ENCODE data around the gene STARD3. TPM values are rescaled to one million over a fixed set of nuclear protein-coding genes. Genes with fewer than 3 reads are reported as not detected.

STARD3 gene
- total RNA-seq, 1 experiment from 2014 or later: 42.9 TPM

DNA sequence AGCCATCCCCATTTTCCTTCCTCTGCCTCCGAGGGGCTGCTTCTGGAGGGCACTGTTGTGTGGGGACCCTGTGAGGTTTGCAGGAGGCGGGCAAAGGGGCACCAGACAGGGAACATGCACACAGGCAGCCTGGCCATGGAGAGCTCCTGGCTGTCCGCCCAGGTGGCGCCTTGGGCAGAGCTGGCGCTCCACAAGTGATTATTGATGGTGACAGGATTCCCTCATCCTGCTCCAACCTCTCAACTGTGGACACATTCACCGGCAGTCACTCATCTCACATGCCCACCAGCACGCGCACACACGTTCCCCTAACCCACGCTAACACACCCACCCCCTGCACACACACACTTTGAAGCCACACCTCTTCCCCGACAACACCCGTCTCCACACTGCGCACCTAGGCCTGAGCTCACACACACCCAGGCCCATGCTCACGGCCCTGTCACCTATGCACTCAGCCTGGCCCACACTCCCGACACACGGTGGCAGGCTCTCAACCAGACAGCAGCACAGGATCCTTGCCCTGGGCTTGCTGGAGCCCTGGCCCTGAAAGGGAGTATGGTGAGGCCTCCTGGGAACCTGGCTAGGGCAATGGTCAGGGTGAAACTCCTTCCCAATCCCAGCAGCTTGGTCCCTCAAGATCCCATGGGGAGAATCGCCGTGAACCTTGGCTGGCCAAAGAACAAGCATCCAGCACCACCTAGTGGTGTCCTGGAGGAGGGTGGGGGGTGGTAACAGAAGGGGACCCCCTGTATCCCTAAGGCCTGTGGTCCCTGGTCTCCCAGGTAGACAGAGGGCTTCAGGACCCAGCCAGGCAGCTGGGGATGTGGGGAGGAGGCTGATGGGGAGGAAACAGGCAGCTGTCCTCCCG, 34.9 kb downstream of the STARD3 start:
- peak; percentile 53 for DNase-seq (ENCODE audit: low spot score)

GRCh38 chr17:39672522-39673334, 35.8 kb downstream of the STARD3 start:
- no peak for DNase-seq (ENCODE audit: low spot score)

GRCh38 chr17:39673335-39674081, 36.6 kb downstream of the STARD3 start:
- DNase-seq (ENCODE audit: low spot score): no peak

DNA sequence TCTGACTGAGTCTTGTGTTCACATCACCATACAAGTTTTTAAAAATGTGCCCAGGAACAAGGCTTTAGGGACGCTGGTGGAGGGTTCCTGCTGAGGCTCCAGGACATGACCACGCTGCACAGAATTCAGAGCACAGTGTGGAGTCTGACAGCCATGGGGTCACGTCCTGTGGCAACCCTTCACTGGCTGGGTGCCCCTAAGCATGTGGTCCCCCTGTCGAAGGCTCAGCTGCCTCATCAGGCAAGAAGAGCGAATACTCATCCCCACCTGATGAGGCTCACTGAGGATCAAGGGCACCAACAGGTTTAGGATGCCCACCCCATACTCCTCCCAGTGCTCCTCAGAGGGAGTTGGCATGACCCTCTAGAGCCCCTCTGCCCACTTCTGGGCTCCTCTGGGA, 37.2 kb downstream of the STARD3 start:
- no peak for DNase-seq (ENCODE audit: low spot score)

DNA sequence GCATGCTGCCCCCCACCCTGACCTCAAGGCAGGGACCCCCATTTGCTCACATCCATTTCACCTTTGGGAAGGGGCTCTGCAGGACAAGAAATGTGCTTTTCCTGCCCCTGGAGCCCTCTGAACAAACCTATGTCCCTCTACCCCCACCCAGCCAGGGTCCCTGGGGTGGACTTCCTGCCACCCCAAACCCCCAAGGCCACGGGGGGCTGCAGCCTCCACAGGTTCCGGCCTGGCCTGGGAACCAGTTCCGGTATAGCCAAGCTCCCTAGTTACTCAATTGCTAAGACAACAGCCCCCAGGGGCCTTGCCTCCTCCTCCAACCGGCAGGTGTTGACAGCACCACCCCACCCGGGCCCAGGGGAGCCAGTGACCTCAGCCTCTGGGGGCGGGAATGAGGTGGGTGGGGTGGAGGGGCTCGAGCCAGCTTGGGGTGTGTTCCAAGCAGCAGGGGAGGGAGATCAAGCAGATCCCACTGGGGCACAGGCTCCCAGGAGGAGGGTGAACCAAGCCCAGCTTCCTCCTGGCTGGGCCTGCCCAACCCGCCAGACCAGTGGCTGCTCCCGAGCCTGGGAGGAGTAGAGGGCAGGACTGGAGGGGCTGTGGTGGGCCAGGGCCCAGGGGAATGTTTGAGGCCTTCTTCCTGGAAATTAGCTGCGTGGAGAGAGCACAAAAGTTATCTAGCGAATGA, 37.9 kb downstream of the STARD3 start:
- DNase-seq (ENCODE audit: low spot score): no peak

- DNase-seq (ENCODE audit: low spot score): no peak
These were observed 38.6 kb downstream of the STARD3 start for GRCh38 chr17:39675390-39676082.

GRCh38 chr17:39676198-39676819, 39.4 kb downstream of the STARD3 start:
- DNase-seq (ENCODE audit: low spot score): peak; percentile 53

DNA sequence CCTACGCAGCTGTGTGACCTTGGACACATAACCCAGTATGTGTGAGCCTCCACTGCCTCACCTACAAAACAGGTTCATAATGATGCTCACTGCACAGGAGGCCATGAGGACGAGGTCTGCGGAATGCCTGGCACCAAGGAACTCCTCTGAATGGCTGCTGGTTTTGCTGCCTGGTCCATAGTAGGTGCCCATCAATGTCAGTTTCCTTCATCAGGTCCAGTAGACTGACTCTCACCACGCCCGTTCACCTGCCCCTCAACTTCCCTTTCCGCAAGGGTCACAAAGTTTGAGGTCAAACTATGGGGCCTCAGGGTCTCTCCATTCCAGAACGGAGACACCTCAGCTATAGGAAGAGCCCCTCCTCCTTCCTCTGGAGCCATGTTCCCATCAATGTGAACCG, 40.1 kb downstream of the STARD3 start:
- DNase-seq (ENCODE audit: low spot score): no peak

- DNase-seq (ENCODE audit: low spot score): no peak
These were observed 40.8 kb downstream of the STARD3 start for GRCh38 chr17:39677542-39678339.

- DNase-seq (ENCODE audit: low spot score): no peak
These were observed 41.6 kb downstream of the STARD3 start for GRCh38 chr17:39678340-39679116.

GRCh38 chr17:39679521-39680192, 42.7 kb downstream of the STARD3 start:
- DNase-seq (ENCODE audit: low spot score): no peak

- no peak for DNase-seq (ENCODE audit: low spot score)
These were observed 46.5 kb downstream of the STARD3 start for GRCh38 chr17:39683295-39683939.

DNA sequence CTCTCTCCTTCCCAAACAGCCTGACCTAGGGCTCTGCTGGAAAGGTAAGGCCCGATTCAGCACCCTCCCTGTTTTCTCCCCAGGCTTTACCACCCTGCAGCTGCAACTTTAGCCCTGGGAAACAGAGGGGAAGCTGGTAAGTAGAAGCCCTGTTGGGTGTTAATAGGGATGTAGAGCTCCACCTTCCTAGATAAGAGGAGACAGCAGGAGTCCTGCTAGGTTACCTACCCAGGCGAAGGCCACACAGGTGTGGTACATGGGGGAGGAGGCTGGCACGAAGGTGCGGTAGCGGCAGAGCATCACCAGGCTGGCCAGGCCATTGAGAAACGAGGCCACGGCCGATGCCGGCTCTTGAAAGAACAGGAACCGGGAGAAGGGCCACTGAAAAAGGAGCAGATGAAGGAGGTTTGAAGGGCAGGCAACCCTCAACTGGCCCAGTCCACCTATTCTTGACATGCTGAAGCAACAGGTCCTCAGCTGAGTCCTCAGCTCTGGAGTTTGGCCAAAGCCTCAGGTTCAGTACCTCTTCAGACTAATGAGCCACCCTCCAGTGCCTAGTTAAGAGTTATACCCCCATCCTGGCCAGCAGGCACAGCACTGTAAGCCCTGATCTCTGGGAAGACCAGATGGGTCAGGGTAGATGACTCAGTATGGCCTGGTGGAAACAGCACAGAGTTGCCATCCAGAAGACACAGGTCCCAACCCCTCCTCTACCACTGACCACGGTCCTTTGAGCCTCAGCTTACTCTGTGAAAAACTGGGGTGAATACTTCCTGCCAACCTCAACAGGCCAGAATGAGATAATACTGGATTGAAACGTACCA, 47.6 kb downstream of the STARD3 start:
- no peak for DNase-seq (ENCODE audit: low spot score)

- no peak for DNase-seq (ENCODE audit: low spot score)
These were observed 50.2 kb downstream of the STARD3 start for GRCh38 chr17:39687101-39687545.

GRCh38 chr17:39687546-39688474, 50.9 kb downstream of the STARD3 start, which contains the start of gene PGAP3:
TSS of gene PGAP3 (minus strand) at chr17:39688057. CDS start at chr17:39688014, 43 bp downstream.
- DNase-seq (ENCODE audit: low spot score): peak; percentile 93

DNA sequence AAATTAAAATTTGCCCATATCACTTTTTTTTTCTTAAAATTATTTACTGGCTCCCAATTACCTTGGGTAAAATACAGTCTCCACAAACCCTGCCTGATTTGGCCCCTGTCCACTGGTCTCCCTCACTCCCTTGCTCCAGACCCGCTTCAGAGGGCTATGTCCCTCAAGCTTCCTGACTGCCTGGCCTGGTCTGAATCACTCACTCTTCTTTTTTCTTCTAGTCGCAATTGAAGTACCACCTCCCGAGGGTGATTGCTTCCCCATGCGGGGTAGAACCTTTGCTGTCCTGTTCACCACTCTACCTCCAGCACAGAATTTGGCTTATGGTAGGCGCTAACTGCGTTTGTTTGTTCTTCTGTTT, 51.5 kb downstream of the STARD3 start:
- DNase-seq (ENCODE audit: low spot score): no peak
